NCI-H2029 treated with DMSO at 0.1 percent for 48 hours (cell line): ENCODE data around the gene TAF1.
"Not testable (repeated sequence)": the region's sequence is repeated elsewhere in the genome, so short reads cannot be mapped to it uniquely, and the experiment has no call there.

Source experiments
- DNase-seq: peaks from one replicate; lab custom pipeline; 2025; lab: John Stamatoyannopoulos, UW

TAF1 gene

GRCh38 chrX:71510161-71510560 is 144.0 kb downstream of the TAF1 start:
- DNase-seq: no peak

GRCh38 chrX:71513731-71514130 is 147.6 kb downstream of the TAF1 start:
- not testable (repeated sequence) for DNase-seq

- DNase-seq: no peak
Measured at GRCh38 chrX:71514367-71515037, 148.3 kb downstream of the TAF1 start.

- no peak for DNase-seq
Measured at GRCh38 chrX:71515038-71515396, 148.9 kb downstream of the TAF1 start.
